ENCODE measurements around the gene SREBF1.

- no peak for TF ChIP-seq EZH2phosphoT487 (IDR thresholded peaks at IDR 0.05; ENCODE audit: borderline replicate concordance, low read length)
- TF ChIP-seq, protein P1, sequence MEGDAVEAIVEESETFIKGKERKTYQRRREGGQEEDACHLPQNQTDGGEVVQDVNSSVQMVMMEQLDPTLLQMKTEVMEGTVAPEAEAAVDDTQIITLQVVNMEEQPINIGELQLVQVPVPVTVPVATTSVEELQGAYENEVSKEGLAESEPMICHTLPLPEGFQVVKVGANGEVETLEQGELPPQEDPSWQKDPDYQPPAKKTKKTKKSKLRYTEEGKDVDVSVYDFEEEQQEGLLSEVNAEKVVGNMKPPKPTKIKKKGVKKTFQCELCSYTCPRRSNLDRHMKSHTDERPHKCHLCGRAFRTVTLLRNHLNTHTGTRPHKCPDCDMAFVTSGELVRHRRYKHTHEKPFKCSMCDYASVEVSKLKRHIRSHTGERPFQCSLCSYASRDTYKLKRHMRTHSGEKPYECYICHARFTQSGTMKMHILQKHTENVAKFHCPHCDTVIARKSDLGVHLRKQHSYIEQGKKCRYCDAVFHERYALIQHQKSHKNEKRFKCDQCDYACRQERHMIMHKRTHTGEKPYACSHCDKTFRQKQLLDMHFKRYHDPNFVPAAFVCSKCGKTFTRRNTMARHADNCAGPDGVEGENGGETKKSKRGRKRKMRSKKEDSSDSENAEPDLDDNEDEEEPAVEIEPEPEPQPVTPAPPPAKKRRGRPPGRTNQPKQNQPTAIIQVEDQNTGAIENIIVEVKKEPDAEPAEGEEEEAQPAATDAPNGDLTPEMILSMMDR (conservative IDR thresholded peaks at IDR 0.05; ENCODE audit: low read depth, low read length): no peak
Measured at GRCh38 chr17:17806035-17806434, 30.8 kb downstream of the SREBF1 start.
